HCT116 (cell line): ENCODE measurements around the gene KRT2. TPM values are rescaled to one million over a fixed set of nuclear protein-coding genes. Genes with fewer than 3 reads are reported as not detected.

ENCODE experiments used
- ATAC-seq: fragments of 200-7000 bp; cut with Tn5 transposase; 2 replicates; pipeline ENCODE4 v1.9.1; 2020; ENCODE audit warnings: mild to moderate bottlenecking, moderate library complexity
- BruUV-seq: library from RNA; stranded (reverse); fragments of 400-500 nt; replicated peaks from 2 replicates; lab custom pipeline; 2021; lab: Mats Ljungman, UMichigan
- CTCF ChIA-PET: fragments of 300-600 bp; sonication (Branson Sonifier 250); formaldehyde crosslinking; loops from one replicate; lab custom pipeline; 2021; ENCODE audit warnings: antibody characterized with exemption; lab: Charles Lee
- POLR2A ChIA-PET: fragments of 300-600, 350-600 bp; sonication (Branson Sonifier 250); formaldehyde crosslinking; loops from one replicate; lab custom pipeline; 2021; ENCODE audit warnings: antibody characterized with exemption; lab: Charles Lee
- RAD21 ChIA-PET, 2 experiments: fragments of 300-600 bp; sonication (Branson Sonifier 250); formaldehyde crosslinking; loops; one replicate each; lab custom pipeline; 2023; ENCODE audit warnings: low total read pairs in 2 of 2; ENCODE audit not compliant: uncharacterized antibody in 2 of 2, unreplicated experiment in 2 of 2, low non-redundant PET in 1 of 2; lab: Charles Lee
- DNase-seq: peaks from one replicate; pipeline ENCODE4 v3.0.0-alpha.2; 2010; ENCODE audit warnings: low read depth, low spot score
- H2AFZ ChIP-seq: fragments of 200-600 bp; shearing (Covaris generic), sonication (generic); 2 replicates; pipeline ENCODE4 v1.6.1; 2017; ENCODE audit warnings: low read depth, mixed run types, mixed read lengths, antibody characterized with exemption, low read length; ENCODE audit not compliant: poor library complexity, severe bottlenecking
- H3K27ac ChIP-seq: 2 replicates; pipeline ENCODE4 v1.5.1; 2012; ENCODE audit warnings: low read depth, low read length
- H3K27me3 ChIP-seq: fragments of 200-600 bp; sonication (generic); 2 replicates; pipeline ENCODE4 v1.6.1; 2016; ENCODE audit warnings: mixed run types, low read length, mixed read lengths; ENCODE audit not compliant: insufficient read depth
- H3K36me3 ChIP-seq, 2 experiments: fragments of 200-500 bp in 1 of 2; fragments of 200-600 bp in 1 of 2; sonication (Bioruptor generic) in 1 of 2; sonication (generic) in 1 of 2; 2 replicates each; pipeline versions ENCODE4 v1.5.1 to v1.6.1; 2014 to 2016; ENCODE audit warnings: low read length in 2 of 2, inconsistent platforms in 1 of 2, mixed read lengths in 1 of 2, mixed run types in 1 of 2; ENCODE audit not compliant: insufficient read depth in 2 of 2, control insufficient read depth in 1 of 2
- H3K4me1 ChIP-seq, 2 experiments: fragments of 200-600 bp in 1 of 2; sonication (generic) in 1 of 2; 2 replicates each; pipeline versions ENCODE4 v1.5.1 to v1.6.1; 2012 to 2017; ENCODE audit warnings: low read length in 2 of 2, inconsistent platforms in 1 of 2, mild to moderate bottlenecking in 1 of 2, mixed read lengths in 1 of 2, mixed run types in 1 of 2, moderate library complexity in 1 of 2; ENCODE audit not compliant: insufficient read depth in 2 of 2, control insufficient read depth in 1 of 2
- H3K4me2 ChIP-seq: fragments of 200-600 bp; sonication (generic); 2 replicates; pipeline ENCODE4 v1.6.1; 2017; ENCODE audit warnings: mixed run types, low read length, mixed read lengths
- H3K4me3 ChIP-seq, 2 experiments: fragments of 200-600 bp in 1 of 2; sonication (generic) in 1 of 2; replicated peaks in 1 of 2; 2 replicates each; pipeline ENCODE4 v1.5.1; 2011 to 2016; ENCODE audit warnings: low read length in 2 of 2, control low read depth in 1 of 2, low read depth in 1 of 2, mild to moderate bottlenecking in 1 of 2, mixed read lengths in 1 of 2, mixed run types in 1 of 2
- H3K79me2 ChIP-seq: fragments of 200-600 bp; sonication (generic); 2 replicates; pipeline ENCODE4 v1.6.1; 2017; ENCODE audit warnings: mild to moderate bottlenecking, mixed run types, low read length, moderate library complexity, mixed read lengths; ENCODE audit not compliant: insufficient read depth
- H3K9ac ChIP-seq: fragments of 200-600 bp; sonication (generic); 2 replicates; pipeline ENCODE4 v1.6.1; 2016; ENCODE audit warnings: low read length, mixed read lengths
- H3K9me2 ChIP-seq: fragments of 200-600 bp; sonication (generic), shearing (Covaris generic); 2 replicates; pipeline ENCODE4 v1.6.1; 2017; ENCODE audit warnings: mixed run types, mild to moderate bottlenecking, moderate library complexity; ENCODE audit not compliant: insufficient read depth
- H3K9me3 ChIP-seq, 2 experiments: fragments of 200-500 bp in 1 of 2; fragments of 200-600 bp in 1 of 2; sonication (Bioruptor generic) in 1 of 2; sonication (generic) in 1 of 2; 2 replicates each; pipeline ENCODE4 v1.6.1; 2014 to 2017; ENCODE audit warnings: low read length in 2 of 2, mixed read lengths in 2 of 2, inconsistent platforms in 1 of 2, low read depth in 1 of 2, mild to moderate bottlenecking in 1 of 2, mixed run types in 1 of 2, moderate library complexity in 1 of 2; ENCODE audit not compliant: control insufficient read depth in 1 of 2, insufficient read depth in 1 of 2
- H4K20me1 ChIP-seq: fragments of 200-600 bp; sonication (generic), shearing (Covaris generic); 2 replicates; pipeline ENCODE4 v1.6.1; 2017; ENCODE audit warnings: mixed run types, mild to moderate bottlenecking, moderate library complexity; ENCODE audit not compliant: insufficient read depth
- CBX3 ChIP-seq: IDR thresholded peaks from 2 replicates; pipeline ENCODE4 v1.6.1; 2012; ENCODE audit warnings: low read depth
- CEBPB ChIP-seq: IDR thresholded peaks from 2 replicates; pipeline ENCODE4 v1.6.1; 2012; ENCODE audit warnings: low read depth
- EZH2 ChIP-seq: fragments of 200-600 bp; sonication (generic); IDR thresholded peaks from 2 replicates; pipeline ENCODE4 v1.6.1; 2017; ENCODE audit warnings: antibody characterized with exemption, mixed run types
- FOSL1 ChIP-seq: IDR thresholded peaks from 2 replicates; pipeline ENCODE4 v1.6.1; 2012; ENCODE audit warnings: low read depth
- POLR2A ChIP-seq: IDR thresholded peaks from 2 replicates; pipeline ENCODE4 v1.7.0; 2011; ENCODE audit warnings: borderline replicate concordance; ENCODE audit not compliant: insufficient read depth, insufficient read length; ENCODE audit errors: extremely low read depth
- RAD21 ChIP-seq: IDR thresholded peaks from 2 replicates; pipeline ENCODE4 v1.6.1; 2012; ENCODE audit warnings: low read depth, mild to moderate bottlenecking
- SIN3A ChIP-seq: IDR thresholded peaks from 2 replicates; pipeline ENCODE4 v1.6.1; 2012; ENCODE audit warnings: low read depth
- SP1 ChIP-seq: IDR thresholded peaks from 2 replicates; pipeline ENCODE4 v1.6.1; 2012; ENCODE audit warnings: low read depth
- SRF ChIP-seq: IDR thresholded peaks from 2 replicates; pipeline ENCODE4 v1.6.1; 2012; ENCODE audit warnings: low read depth
- YY1 ChIP-seq: IDR thresholded peaks from 2 replicates; pipeline ENCODE4 v1.6.1; 2011; ENCODE audit warnings: low read length, low read depth, moderate library complexity, mild to moderate bottlenecking; ENCODE audit not compliant: insufficient replicate concordance; ENCODE audit errors: extremely low read depth
- ZFX ChIP-seq: fragments of 450-650 bp; IDR thresholded peaks from 2 replicates; pipeline ENCODE4 v1.6.1; 2017
- ZNF274 ChIP-seq: fragments of 200-500 bp; sonication (Bioruptor generic); IDR thresholded peaks from 2 replicates; pipeline ENCODE4 v1.6.1; 2014; ENCODE audit warnings: mild to moderate bottlenecking, low read depth, low read length, inconsistent platforms
- intact Hi-C: fragments of 100-400 bp; cut with micrococcal nuclease; formaldehyde crosslinking; loops from 2 replicates; pipeline ENCODE4 v1.10.0; 2022
- total RNA-seq: library from RNA; stranded (reverse); gene quantifications from one replicate; pipeline ENCODE4 v1.2.1, GENCODE V29; 2021; ENCODE audit not compliant: unreplicated experiment
- TF ChIP-seq, protein P1 (sequence below): IDR thresholded peaks from 2 replicates; pipeline ENCODE4 v1.6.1; 2012
- TF ChIP-seq, protein P2 (sequence below): IDR thresholded peaks from 2 replicates; pipeline ENCODE4 v1.6.1; 2012; ENCODE audit warnings: low read depth
- TF ChIP-seq, protein P3 (sequence below): IDR thresholded peaks from 2 replicates; pipeline ENCODE4 v1.6.1; 2012
- TF ChIP-seq, protein P4 (sequence below): IDR thresholded peaks from 2 replicates; pipeline ENCODE4 v1.6.1; 2011; ENCODE audit warnings: mild to moderate bottlenecking, low read length, moderate library complexity; ENCODE audit not compliant: insufficient replicate concordance; ENCODE audit errors: extremely low read depth
- TF ChIP-seq, protein P5 (sequence below), 3 experiments: fragments of 200-600 bp in 1 of 3; sonication (generic) in 1 of 3; IDR thresholded peaks in 2 of 3; conservative IDR thresholded peaks in 1 of 3; 2 replicates each; pipeline ENCODE4 v1.5.1; 2012 to 2017; ENCODE audit warnings: low read depth in 2 of 3, low read length in 2 of 3, antibody characterized with exemption in 1 of 3, borderline replicate concordance in 1 of 3, control low read depth in 1 of 3, mild to moderate bottlenecking in 1 of 3, mixed read lengths in 1 of 3, mixed run types in 1 of 3, moderate library complexity in 1 of 3; ENCODE audit not compliant: insufficient read depth in 1 of 3

KRT2 gene
- total RNA-seq, 1 experiment from 2014 or later: not detected

DNA sequence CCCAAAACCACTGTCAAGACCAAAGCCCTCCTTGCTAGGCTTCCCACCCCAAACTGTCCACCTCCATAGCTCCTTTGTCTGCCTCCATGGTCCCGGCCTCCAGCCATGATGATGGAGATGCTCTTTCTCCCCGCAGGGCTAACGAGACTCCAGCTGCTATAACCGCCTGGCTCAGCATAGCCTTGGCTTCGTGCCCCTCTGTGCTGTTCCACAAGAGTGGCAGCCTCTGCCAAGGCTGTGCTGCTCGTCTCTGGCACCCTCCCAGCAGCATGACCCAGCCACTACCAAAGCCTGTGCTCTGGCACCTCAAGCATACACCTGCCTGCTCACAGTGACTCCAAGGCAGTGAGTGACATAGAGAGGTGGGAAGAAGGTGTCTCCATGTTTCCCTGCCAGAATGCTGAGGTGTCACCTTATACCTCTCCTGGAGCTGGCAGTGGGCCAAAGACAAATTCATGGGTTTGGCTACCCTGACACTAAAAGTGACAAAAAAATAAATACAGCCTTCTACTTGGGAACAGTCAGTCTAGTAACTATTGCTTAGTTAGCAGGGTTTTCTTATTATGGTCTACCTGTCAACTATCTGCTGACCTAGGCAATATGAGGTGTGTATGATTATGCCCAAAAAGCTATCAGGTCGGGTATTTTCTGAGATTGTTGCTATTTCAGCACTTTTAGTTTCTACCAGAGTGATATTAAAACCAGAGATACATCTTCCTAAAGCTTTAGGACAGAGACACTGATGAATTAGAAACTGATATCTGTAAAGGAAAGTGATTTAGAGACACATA, 17.6 kb downstream of the KRT2 start (continued):
- no peak for TF ChIP-seq YY1

DNA sequence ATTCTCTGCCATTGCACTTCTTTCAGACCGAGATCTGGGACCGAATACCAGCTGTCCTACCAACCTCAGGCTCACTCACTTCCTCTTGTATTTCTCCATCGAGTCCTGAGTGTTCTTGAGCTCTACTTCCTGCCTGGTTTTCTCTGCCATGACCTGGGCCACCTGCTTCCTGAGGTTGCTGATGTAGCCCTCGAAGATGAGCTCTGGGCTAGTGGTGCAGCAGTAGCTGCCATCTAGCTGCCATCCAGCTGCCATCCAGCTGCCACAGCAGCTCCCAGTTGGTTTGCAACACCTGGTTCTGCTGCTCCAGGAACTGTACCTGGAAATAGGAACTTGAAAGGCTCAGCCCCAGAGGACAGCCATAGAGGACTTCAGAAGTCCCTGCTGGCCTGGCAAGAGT, 18.6 kb downstream of the KRT2 start:
- no peak for ATAC-seq
- RAD21 ChIA-PET: no interaction called here
- no TSS peak for BruUV-seq

More for the DNA sequence above, 18.6 kb downstream of the KRT2 start:
- no peak for TF ChIP-seq SIN3A
- no peak for TF ChIP-seq POLR2A
- TF ChIP-seq, protein P1, sequence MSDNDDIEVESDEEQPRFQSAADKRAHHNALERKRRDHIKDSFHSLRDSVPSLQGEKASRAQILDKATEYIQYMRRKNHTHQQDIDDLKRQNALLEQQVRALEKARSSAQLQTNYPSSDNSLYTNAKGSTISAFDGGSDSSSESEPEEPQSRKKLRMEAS: no peak
- no peak for TF ChIP-seq FOSL1
- no peak for TF ChIP-seq CBX3
- no peak for TF ChIP-seq EZH2
- TF ChIP-seq SP1: no peak
- TF ChIP-seq, protein P2, sequence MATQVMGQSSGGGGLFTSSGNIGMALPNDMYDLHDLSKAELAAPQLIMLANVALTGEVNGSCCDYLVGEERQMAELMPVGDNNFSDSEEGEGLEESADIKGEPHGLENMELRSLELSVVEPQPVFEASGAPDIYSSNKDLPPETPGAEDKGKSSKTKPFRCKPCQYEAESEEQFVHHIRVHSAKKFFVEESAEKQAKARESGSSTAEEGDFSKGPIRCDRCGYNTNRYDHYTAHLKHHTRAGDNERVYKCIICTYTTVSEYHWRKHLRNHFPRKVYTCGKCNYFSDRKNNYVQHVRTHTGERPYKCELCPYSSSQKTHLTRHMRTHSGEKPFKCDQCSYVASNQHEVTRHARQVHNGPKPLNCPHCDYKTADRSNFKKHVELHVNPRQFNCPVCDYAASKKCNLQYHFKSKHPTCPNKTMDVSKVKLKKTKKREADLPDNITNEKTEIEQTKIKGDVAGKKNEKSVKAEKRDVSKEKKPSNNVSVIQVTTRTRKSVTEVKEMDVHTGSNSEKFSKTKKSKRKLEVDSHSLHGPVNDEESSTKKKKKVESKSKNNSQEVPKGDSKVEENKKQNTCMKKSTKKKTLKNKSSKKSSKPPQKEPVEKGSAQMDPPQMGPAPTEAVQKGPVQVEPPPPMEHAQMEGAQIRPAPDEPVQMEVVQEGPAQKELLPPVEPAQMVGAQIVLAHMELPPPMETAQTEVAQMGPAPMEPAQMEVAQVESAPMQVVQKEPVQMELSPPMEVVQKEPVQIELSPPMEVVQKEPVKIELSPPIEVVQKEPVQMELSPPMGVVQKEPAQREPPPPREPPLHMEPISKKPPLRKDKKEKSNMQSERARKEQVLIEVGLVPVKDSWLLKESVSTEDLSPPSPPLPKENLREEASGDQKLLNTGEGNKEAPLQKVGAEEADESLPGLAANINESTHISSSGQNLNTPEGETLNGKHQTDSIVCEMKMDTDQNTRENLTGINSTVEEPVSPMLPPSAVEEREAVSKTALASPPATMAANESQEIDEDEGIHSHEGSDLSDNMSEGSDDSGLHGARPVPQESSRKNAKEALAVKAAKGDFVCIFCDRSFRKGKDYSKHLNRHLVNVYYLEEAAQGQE: no peak
- TF ChIP-seq, protein P3, sequence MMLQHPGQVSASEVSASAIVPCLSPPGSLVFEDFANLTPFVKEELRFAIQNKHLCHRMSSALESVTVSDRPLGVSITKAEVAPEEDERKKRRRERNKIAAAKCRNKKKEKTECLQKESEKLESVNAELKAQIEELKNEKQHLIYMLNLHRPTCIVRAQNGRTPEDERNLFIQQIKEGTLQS: no peak
- TF ChIP-seq ZFX: no peak
- TF ChIP-seq ZNF274: no peak
- TF ChIP-seq, protein P4, sequence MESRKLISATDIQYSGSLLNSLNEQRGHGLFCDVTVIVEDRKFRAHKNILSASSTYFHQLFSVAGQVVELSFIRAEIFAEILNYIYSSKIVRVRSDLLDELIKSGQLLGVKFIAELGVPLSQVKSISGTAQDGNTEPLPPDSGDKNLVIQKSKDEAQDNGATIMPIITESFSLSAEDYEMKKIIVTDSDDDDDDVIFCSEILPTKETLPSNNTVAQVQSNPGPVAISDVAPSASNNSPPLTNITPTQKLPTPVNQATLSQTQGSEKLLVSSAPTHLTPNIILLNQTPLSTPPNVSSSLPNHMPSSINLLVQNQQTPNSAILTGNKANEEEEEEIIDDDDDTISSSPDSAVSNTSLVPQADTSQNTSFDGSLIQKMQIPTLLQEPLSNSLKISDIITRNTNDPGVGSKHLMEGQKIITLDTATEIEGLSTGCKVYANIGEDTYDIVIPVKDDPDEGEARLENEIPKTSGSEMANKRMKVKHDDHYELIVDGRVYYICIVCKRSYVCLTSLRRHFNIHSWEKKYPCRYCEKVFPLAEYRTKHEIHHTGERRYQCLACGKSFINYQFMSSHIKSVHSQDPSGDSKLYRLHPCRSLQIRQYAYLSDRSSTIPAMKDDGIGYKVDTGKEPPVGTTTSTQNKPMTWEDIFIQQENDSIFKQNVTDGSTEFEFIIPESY: no peak
- TF ChIP-seq CEBPB: no peak
- TF ChIP-seq SRF: no peak
- TF ChIP-seq, protein P5, sequence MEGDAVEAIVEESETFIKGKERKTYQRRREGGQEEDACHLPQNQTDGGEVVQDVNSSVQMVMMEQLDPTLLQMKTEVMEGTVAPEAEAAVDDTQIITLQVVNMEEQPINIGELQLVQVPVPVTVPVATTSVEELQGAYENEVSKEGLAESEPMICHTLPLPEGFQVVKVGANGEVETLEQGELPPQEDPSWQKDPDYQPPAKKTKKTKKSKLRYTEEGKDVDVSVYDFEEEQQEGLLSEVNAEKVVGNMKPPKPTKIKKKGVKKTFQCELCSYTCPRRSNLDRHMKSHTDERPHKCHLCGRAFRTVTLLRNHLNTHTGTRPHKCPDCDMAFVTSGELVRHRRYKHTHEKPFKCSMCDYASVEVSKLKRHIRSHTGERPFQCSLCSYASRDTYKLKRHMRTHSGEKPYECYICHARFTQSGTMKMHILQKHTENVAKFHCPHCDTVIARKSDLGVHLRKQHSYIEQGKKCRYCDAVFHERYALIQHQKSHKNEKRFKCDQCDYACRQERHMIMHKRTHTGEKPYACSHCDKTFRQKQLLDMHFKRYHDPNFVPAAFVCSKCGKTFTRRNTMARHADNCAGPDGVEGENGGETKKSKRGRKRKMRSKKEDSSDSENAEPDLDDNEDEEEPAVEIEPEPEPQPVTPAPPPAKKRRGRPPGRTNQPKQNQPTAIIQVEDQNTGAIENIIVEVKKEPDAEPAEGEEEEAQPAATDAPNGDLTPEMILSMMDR (IDR thresholded peaks at IDR 0.05 in 2 of 3, conservative IDR thresholded peaks at IDR 0.05 in 1 of 3; ENCODE audit: borderline replicate concordance in 1 of 3, insufficient read depth in 1 of 3, low read depth in 2 of 3, low read length in 2 of 3): no peak
- no peak for TF ChIP-seq RAD21
- Histone ChIP-seq H3K9ac (no peak overlapping the region), H3K4me2 (no peak overlapping the region), H4K20me1 (no peaks in the 10 kb centered on the region), H3K9me3 (no peaks in the 10 kb centered on the region), H3K9me2 (no peaks in the 10 kb centered on the region), H3K36me3 (no peaks in the 10 kb centered on the region), H3K4me3 (no peak overlapping the region), H3K79me2 (no peaks in the 10 kb centered on the region), H3K4me1 (no peaks in the 10 kb centered on the region), H3K27me3 (no peaks in the 10 kb centered on the region), H3K27ac (no peak overlapping the region), H2AFZ (no peak overlapping the region)
- intact Hi-C loops: no loop called here
- no peak for DNase-seq
- ChIA-PET CTCF (no interaction called here), POLR2A (no interaction called here)
